ENCODE results near the gene XPO5. TPM values are rescaled to one million over a fixed set of nuclear protein-coding genes. Genes with fewer than 3 reads are reported as not detected.

Gene XPO5
- total RNA-seq, 1 donor from 2014 or later, result 53.0 TPM

DNA sequence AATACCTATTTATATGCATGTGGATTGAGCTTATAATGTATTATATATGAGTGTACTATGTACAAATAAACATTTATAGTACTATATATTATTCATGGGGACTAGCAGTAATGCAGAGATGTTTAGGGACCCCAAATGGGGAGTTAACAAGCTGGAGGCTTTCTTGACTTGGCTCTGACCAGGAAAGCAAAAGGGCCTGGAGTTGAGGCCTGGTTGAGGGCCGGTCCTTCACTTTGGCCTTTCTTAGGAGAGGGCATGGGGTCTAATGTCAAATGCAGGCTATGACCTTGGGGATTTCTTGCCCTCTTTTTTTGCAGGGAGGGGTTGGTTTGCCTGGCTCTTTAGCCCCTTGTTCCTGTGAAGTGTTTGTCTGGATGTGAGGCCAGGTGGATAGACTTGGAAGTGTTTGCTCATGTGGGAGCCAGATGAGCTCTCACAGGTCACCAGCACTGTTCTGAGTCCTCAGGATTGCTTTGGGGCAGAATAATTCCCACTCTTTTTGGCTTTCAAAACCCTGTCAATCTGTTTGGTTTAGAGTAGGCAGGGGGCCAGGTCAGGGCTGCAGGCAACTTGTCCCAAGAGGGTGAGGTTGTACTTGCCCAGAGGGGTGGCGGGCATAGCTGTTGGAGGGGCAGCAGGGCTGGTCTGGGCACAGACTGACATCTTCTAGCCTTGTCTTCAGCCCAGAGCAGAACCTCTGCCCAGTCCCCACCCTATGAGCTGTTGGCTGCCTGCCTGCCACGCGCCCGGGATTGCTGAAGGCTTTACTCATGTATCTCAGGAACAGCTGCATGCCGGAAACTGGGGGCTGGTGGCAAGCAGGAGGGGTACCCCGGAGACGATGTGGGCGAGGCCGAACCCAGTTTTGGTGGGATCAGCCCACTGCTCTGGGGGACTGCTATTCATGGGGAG, 83.8 kb downstream of the XPO5 start:
- no peak overlapping the region for H3K27ac Mint-ChIP-seq (ENCODE audit: unreplicated experiment)
- FAIRE-seq (no peak), DNase-seq (ENCODE audit: low read depth) (peak; percentile 68)
- H3K4me3 Mint-ChIP-seq (ENCODE audit: unreplicated experiment), result no peak overlapping the region
- Histone ChIP-seq H3K9ac (ENCODE audit: low read length) (no peak overlapping the region), H3K27me3 (ENCODE audit: insufficient read depth, low read length) (no peaks in the 10 kb centered on the region), H3K4me2 (ENCODE audit: low read length) (peak overlapping the region; percentile 79), H2AFZ (ENCODE audit: low read depth, low read length) (no peak overlapping the region), H3K79me2 (ENCODE audit: insufficient read depth, low read length) (peaks cover 41% of the 10 kb centered on the region), H3K4me3 (ENCODE audit: insufficient read depth, low read depth, low read length) (no peak overlapping the region), H3K36me3 (ENCODE audit: insufficient read depth, low read length) (no peaks in the 10 kb centered on the region), H3K4me1 (ENCODE audit: insufficient read depth, low read length) (peaks cover 41% of the 10 kb centered on the region), H3K9me3 (ENCODE audit: insufficient read depth, low read depth, low read length) (no peaks in the 10 kb centered on the region), H4K20me1 (ENCODE audit: insufficient read depth, low read length) (peaks cover 59% of the 10 kb centered on the region), H3K27ac (ENCODE audit: low read depth, low read length) (no peak overlapping the region)
- H3K4me1 Mint-ChIP-seq (ENCODE audit: low read depth, unreplicated experiment), result peaks cover 24% of the 10 kb centered on the region
- H3K36me3 Mint-ChIP-seq (ENCODE audit: low read depth, unreplicated experiment), result peaks cover 2% of the 10 kb centered on the region
- no peaks in the 10 kb centered on the region for H3K9me3 Mint-ChIP-seq (ENCODE audit: unreplicated experiment)
- H3K27me3 Mint-ChIP-seq (ENCODE audit: low read depth, unreplicated experiment), result no peaks in the 10 kb centered on the region
- no peak for TF ChIP-seq EZH2 (IDR thresholded peaks at IDR 0.05; ENCODE audit: insufficient read depth, low read length)
- TF ChIP-seq, protein P1, sequence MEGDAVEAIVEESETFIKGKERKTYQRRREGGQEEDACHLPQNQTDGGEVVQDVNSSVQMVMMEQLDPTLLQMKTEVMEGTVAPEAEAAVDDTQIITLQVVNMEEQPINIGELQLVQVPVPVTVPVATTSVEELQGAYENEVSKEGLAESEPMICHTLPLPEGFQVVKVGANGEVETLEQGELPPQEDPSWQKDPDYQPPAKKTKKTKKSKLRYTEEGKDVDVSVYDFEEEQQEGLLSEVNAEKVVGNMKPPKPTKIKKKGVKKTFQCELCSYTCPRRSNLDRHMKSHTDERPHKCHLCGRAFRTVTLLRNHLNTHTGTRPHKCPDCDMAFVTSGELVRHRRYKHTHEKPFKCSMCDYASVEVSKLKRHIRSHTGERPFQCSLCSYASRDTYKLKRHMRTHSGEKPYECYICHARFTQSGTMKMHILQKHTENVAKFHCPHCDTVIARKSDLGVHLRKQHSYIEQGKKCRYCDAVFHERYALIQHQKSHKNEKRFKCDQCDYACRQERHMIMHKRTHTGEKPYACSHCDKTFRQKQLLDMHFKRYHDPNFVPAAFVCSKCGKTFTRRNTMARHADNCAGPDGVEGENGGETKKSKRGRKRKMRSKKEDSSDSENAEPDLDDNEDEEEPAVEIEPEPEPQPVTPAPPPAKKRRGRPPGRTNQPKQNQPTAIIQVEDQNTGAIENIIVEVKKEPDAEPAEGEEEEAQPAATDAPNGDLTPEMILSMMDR (IDR thresholded peaks at IDR 0.05; ENCODE audit: insufficient read depth, low read depth, low read length), result no peak

DNA sequence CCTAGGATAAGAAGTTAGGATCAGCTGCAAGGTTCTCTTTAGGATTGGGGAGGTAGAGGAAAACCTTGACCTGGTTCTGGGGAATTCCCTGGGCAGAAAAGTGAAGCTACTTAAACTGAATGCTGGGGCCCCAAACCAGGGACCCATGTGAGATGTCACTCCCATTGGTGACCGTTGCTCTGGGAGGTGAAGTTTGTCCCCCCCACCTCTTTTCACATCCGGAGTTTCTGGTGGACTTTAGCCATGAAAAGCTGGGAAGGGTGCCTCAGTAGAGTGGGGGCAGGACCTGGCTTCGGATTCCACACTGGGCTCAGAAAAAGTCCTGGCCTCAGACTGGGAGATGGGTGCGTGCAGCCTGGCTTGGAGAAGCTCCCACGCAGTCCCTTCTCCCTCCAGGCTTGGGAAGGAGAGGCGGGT, 85.3 kb downstream of the XPO5 start:
- peaks cover 26% of the 10 kb centered on the region for H3K4me1 ChIP-seq (ENCODE audit: insufficient read depth, low read length)
- H3K9me3 Mint-ChIP-seq (ENCODE audit: unreplicated experiment), result no peaks in the 10 kb centered on the region
- H3K9ac ChIP-seq (ENCODE audit: low read length), result no peak overlapping the region
- no peaks in the 10 kb centered on the region for H3K36me3 ChIP-seq (ENCODE audit: insufficient read depth, low read length)
- no peaks in the 10 kb centered on the region for H3K9me3 ChIP-seq (ENCODE audit: insufficient read depth, low read depth, low read length)
- no peak overlapping the region for H2AFZ ChIP-seq (ENCODE audit: low read depth, low read length)
- TF ChIP-seq EZH2 (IDR thresholded peaks at IDR 0.05; ENCODE audit: insufficient read depth, low read length), result no peak
- TF ChIP-seq, protein P1 (IDR thresholded peaks at IDR 0.05; ENCODE audit: insufficient read depth, low read depth, low read length), result no peak
- H4K20me1 ChIP-seq (ENCODE audit: insufficient read depth, low read length), result peaks cover 57% of the 10 kb centered on the region
- no peak overlapping the region for H3K4me3 ChIP-seq (ENCODE audit: insufficient read depth, low read depth, low read length)
- H3K27ac Mint-ChIP-seq (ENCODE audit: unreplicated experiment), result no peak overlapping the region
- no peak overlapping the region for H3K4me3 Mint-ChIP-seq (ENCODE audit: unreplicated experiment)
- peaks cover 16% of the 10 kb centered on the region for H3K4me1 Mint-ChIP-seq (ENCODE audit: low read depth, unreplicated experiment)
- no peak overlapping the region for H3K27ac ChIP-seq (ENCODE audit: low read depth, low read length)
- peaks cover 47% of the 10 kb centered on the region for H3K79me2 ChIP-seq (ENCODE audit: insufficient read depth, low read length)
- FAIRE-seq (no peak), DNase-seq (ENCODE audit: low read depth) (no peak)
- no peaks in the 10 kb centered on the region for H3K27me3 Mint-ChIP-seq (ENCODE audit: low read depth, unreplicated experiment)
- H3K4me2 ChIP-seq (ENCODE audit: low read length), result no peak overlapping the region
- H3K36me3 Mint-ChIP-seq (ENCODE audit: low read depth, unreplicated experiment), result peaks cover 5% of the 10 kb centered on the region
- H3K27me3 ChIP-seq (ENCODE audit: insufficient read depth, low read length), result no peaks in the 10 kb centered on the region
